Calu3 (cell line): ENCODE measurements around the gene ALKBH5. TPM values are rescaled to one million over a fixed set of nuclear protein-coding genes. Genes with fewer than 3 reads are reported as not detected.

Source experiments
- BruUV-seq: library from RNA; stranded (reverse); fragments of 400-500 nt; replicated peaks from 2 replicates; lab custom pipeline; 2021; lab: Mats Ljungman, UMichigan
- CTCF ChIA-PET: fragments of 300-600 bp; sonication (Branson Sonifier 250); formaldehyde crosslinking; loops from one replicate; lab custom pipeline; 2022; ENCODE audit warnings: antibody characterized with exemption; lab: Charles Lee
- DNase-seq: peaks from one replicate; pipeline ENCODE4 v3.0.0; 2022
- H3K27ac Mint-ChIP-seq: one replicate; pipeline ENCODE4 v1.8.0; 2022; ENCODE audit warnings: mixed read lengths; ENCODE audit not compliant: unreplicated experiment
- H3K27me3 Mint-ChIP-seq: one replicate; pipeline ENCODE4 v1.8.0; 2022; ENCODE audit warnings: mixed read lengths; ENCODE audit not compliant: unreplicated experiment
- H3K36me3 Mint-ChIP-seq: one replicate; pipeline ENCODE4 v1.8.0; 2022; ENCODE audit warnings: mild to moderate bottlenecking, moderate library complexity, mixed read lengths; ENCODE audit not compliant: insufficient read depth, unreplicated experiment
- H3K4me1 Mint-ChIP-seq: one replicate; pipeline ENCODE4 v1.8.0; 2022; ENCODE audit warnings: mild to moderate bottlenecking, low read depth, mixed read lengths; ENCODE audit not compliant: unreplicated experiment
- H3K4me3 Mint-ChIP-seq: one replicate; pipeline ENCODE4 v1.8.0; 2022; ENCODE audit warnings: mild to moderate bottlenecking, low read depth, moderate library complexity, mixed read lengths; ENCODE audit not compliant: unreplicated experiment
- H3K9me3 Mint-ChIP-seq: one replicate; pipeline ENCODE4 v1.8.0; 2022; ENCODE audit warnings: low read depth, mixed read lengths; ENCODE audit not compliant: unreplicated experiment
- intact Hi-C: fragments of 100-400 bp; cut with micrococcal nuclease; formaldehyde crosslinking; loops from one replicate; pipeline ENCODE4 v1.10.0; 2022; ENCODE audit not compliant: unreplicated experiment
- total RNA-seq: library from RNA; stranded (reverse); gene quantifications from 2 replicates; pipeline ENCODE4 v1.2.3, GENCODE V29; 2022
- TF ChIP-seq, protein P1 (sequence below): fragments of 200-600 bp; IDR thresholded peaks from one replicate; pipeline ENCODE4 v1.8.0; 2022; ENCODE audit warnings: antibody characterized with exemption; ENCODE audit not compliant: unreplicated experiment

ALKBH5 gene
- total RNA-seq, 1 experiment from 2014 or later: 51.7 TPM

DNA sequence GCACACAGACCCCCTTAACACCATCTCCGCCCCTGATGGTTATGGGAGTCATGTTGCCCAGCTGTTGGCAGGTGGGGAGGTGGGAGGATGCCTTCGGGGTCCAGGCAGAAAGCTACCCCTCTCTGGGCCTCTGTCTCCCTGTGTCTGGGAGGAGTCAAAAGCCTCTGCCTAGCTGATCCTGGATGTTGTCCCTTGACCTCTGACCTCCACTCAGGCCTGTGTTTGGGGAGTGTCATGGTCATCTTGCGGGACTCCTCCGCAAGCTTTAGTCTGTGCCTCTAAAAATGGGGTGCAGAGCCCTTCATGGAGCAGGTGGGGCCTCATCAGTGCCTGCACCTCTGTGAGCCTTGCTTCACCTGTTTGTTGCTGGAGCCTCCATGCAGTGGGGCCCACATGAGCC lies 45.6 kb downstream of the ALKBH5 start:
- intact Hi-C loops: loop anchor here (10.0 kb wide), 1 partner anchor 84 kb away; no protein-coding TSS in a partner anchor
- Mint-ChIP-seq H3K4me3 (no peak overlapping the region), H3K27me3 (no peaks in the 10 kb centered on the region), H3K9me3 (no peaks in the 10 kb centered on the region), H3K4me1 (no peaks in the 10 kb centered on the region), H3K36me3 (peaks cover 15% of the 10 kb centered on the region), H3K27ac (no peak overlapping the region)
- TF ChIP-seq, protein P1, sequence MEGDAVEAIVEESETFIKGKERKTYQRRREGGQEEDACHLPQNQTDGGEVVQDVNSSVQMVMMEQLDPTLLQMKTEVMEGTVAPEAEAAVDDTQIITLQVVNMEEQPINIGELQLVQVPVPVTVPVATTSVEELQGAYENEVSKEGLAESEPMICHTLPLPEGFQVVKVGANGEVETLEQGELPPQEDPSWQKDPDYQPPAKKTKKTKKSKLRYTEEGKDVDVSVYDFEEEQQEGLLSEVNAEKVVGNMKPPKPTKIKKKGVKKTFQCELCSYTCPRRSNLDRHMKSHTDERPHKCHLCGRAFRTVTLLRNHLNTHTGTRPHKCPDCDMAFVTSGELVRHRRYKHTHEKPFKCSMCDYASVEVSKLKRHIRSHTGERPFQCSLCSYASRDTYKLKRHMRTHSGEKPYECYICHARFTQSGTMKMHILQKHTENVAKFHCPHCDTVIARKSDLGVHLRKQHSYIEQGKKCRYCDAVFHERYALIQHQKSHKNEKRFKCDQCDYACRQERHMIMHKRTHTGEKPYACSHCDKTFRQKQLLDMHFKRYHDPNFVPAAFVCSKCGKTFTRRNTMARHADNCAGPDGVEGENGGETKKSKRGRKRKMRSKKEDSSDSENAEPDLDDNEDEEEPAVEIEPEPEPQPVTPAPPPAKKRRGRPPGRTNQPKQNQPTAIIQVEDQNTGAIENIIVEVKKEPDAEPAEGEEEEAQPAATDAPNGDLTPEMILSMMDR: no peak
- DNase-seq: no peak
- CTCF ChIA-PET: no interaction called here
- BruUV-seq: no TSS peak

DNA sequence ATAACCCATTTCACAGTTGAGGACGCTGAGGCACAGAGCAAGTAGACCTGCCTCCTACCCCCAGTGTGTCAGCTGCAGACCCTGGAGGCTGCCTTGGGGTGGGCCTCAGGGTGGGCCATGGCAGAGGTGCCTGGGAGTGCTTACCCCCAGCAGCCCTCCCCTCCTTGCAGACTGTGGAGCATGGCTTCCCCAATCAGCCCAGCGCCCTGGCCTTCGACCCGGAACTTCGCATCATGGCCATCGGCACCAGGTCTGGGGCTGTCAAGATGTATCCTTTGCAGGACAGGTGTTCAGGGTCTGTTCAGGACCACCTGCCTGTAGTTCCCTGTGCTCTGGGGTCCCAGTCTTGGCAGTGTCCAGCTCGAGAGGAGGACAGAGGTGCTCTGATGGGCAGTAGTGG lies 46.1 kb downstream of the ALKBH5 start:
- peaks cover 14% of the 10 kb centered on the region for H3K36me3 Mint-ChIP-seq
- CTCF ChIA-PET: no interaction called here
- intact Hi-C loops: loop anchor here (10.0 kb wide), 1 partner anchor 85 kb away; no protein-coding TSS in a partner anchor
- H3K4me1 Mint-ChIP-seq: no peaks in the 10 kb centered on the region
- DNase-seq: no peak
- no peak overlapping the region for H3K27ac Mint-ChIP-seq
- TF ChIP-seq, protein P1: no peak
- BruUV-seq: no TSS peak
- no peaks in the 10 kb centered on the region for H3K9me3 Mint-ChIP-seq
- no peak overlapping the region for H3K4me3 Mint-ChIP-seq
- no peaks in the 10 kb centered on the region for H3K27me3 Mint-ChIP-seq

GRCh38 chr17:18230288-18231141 lies 46.9 kb downstream of the ALKBH5 start:
- no TSS peak for BruUV-seq
- DNase-seq: no peak
- H3K9me3 Mint-ChIP-seq: no peaks in the 10 kb centered on the region
- CTCF ChIA-PET: no interaction called here
- H3K4me1 Mint-ChIP-seq: no peaks in the 10 kb centered on the region
- TF ChIP-seq, protein P1: no peak
- H3K36me3 Mint-ChIP-seq: peaks cover 10% of the 10 kb centered on the region
- no peak overlapping the region for H3K4me3 Mint-ChIP-seq
- intact Hi-C loops: no loop called here
- no peak overlapping the region for H3K27ac Mint-ChIP-seq
- H3K27me3 Mint-ChIP-seq: no peaks in the 10 kb centered on the region

- CTCF ChIA-PET: no interaction called here
- peaks cover 5% of the 10 kb centered on the region for H3K4me1 Mint-ChIP-seq
- DNase-seq: no peak
- intact Hi-C loops: no loop called here
- H3K27ac Mint-ChIP-seq: no peak overlapping the region
- no peaks in the 10 kb centered on the region for H3K27me3 Mint-ChIP-seq
- H3K9me3 Mint-ChIP-seq: no peaks in the 10 kb centered on the region
- BruUV-seq: no TSS peak
- H3K4me3 Mint-ChIP-seq: no peak overlapping the region
- H3K36me3 Mint-ChIP-seq: peaks cover 5% of the 10 kb centered on the region
- TF ChIP-seq, protein P1: no peak
These were observed 47.5 kb downstream of the ALKBH5 start for GRCh38 chr17:18231164-18231563.
